Thymus (tissue), 11 donors: ENCODE measurements around the gene GRAMD4. TPM values are rescaled to one million over a fixed set of nuclear protein-coding genes. Genes with fewer than 3 reads are reported as not detected.
A peak's percentile ranks its signal among the peaks of the same experiment; 100 is the strongest.

ENCODE experiments used
- DNase-seq, 9 donors: peaks; one replicate each; pipeline ENCODE4 v3.0.0-alpha.2; 2013; ENCODE audit warnings: low spot score in 9 of 9, low read depth in 6 of 9, missing footprints in 1 of 9
- H3K27ac ChIP-seq, 2 donors: one replicate each; pipeline ENCODE4 v1.5.1; 2013; ENCODE audit warnings: control low read depth in 1 of 2, low read depth in 1 of 2, low read length in 1 of 2, mild to moderate bottlenecking in 1 of 2, moderate library complexity in 1 of 2
- H3K27me3 ChIP-seq, 2 donors: one replicate each; pipeline ENCODE4 v1.5.1; 2013; ENCODE audit warnings: low read length in 1 of 2; ENCODE audit not compliant: control insufficient read depth in 2 of 2, insufficient read depth in 1 of 2
- H3K36me3 ChIP-seq, 2 donors: one replicate each; pipeline ENCODE4 v1.5.1; 2013; ENCODE audit warnings: low read length in 1 of 2, mild to moderate bottlenecking in 1 of 2, moderate library complexity in 1 of 2; ENCODE audit not compliant: control insufficient read depth in 2 of 2, insufficient read depth in 2 of 2
- H3K4me1 ChIP-seq, 2 donors: one replicate each; pipeline ENCODE4 v1.5.1; 2013; ENCODE audit warnings: low read length in 2 of 2; ENCODE audit not compliant: control insufficient read depth in 2 of 2, insufficient read depth in 2 of 2
- H3K4me3 ChIP-seq, 2 donors: one replicate each; pipeline ENCODE4 v1.5.1; 2013; ENCODE audit warnings: low read length in 2 of 2, control low read depth in 1 of 2, mild to moderate bottlenecking in 1 of 2
- H3K9me3 ChIP-seq, 2 donors: one replicate each; pipeline ENCODE4 v1.5.1; 2013; ENCODE audit warnings: low read length in 1 of 2, mild to moderate bottlenecking in 1 of 2; ENCODE audit not compliant: control insufficient read depth in 2 of 2, insufficient read depth in 1 of 2
- WGBS: extraction: QIAGEN DNeasy Blood & Tissue Kit; methylation state at CpG from one replicate; pipeline ENCODE4 v1.1.7; 2013; 5-methylcytosine and 5-hydroxymethylcytosine counted together
- polyA plus RNA-seq: library from polyadenylated mRNA; stranded (reverse); fragments of 200-250 nt; gene quantifications from one replicate; pipeline ENCODE4 v1.2.3, GENCODE V29; 2013
- total RNA-seq: library from RNA; stranded (reverse); fragments of 120-200 nt; gene quantifications from one replicate; pipeline ENCODE4 v1.2.4, GENCODE V29; 2013
- donor health status: healthy.

The GRAMD4 gene
- total and polyA plus RNA-seq, 2 donors = 34.4 to 37.3 TPM

GRCh38 chr22:46703996-46704370 is 83.8 kb downstream of the GRAMD4 start:
- Histone ChIP-seq H3K27me3 (no peaks in the 10 kb centered on the region), H3K27ac (peak overlapping the region in 1 of 2 donors; percentile 15), H3K9me3 (no peaks in the 10 kb centered on the region), H3K4me1 (no peaks in the 10 kb centered on the region), H3K4me3 (no peak overlapping the region), H3K36me3 (peaks cover 84 to 93% of the 10 kb centered on the region in 2 donors)
- no peak for DNase-seq
- WGBS = 99% methylated on average over 6 of the region's 6 CpGs

GRCh38 chr22:46706060-46706459 is 85.9 kb downstream of the GRAMD4 start:
- no peak overlapping the region for H3K4me3 ChIP-seq
- H3K4me1 ChIP-seq = no peaks in the 10 kb centered on the region
- no peak overlapping the region for H3K27ac ChIP-seq
- H3K27me3 ChIP-seq = no peaks in the 10 kb centered on the region
- no peaks in the 10 kb centered on the region for H3K9me3 ChIP-seq
- no peak for DNase-seq
- 99% methylated on average over 12 of the region's 12 CpGs for WGBS
- H3K36me3 ChIP-seq = peaks cover 83 to 86% of the 10 kb centered on the region in 2 donors

- Histone ChIP-seq H3K4me1 (no peaks in the 10 kb centered on the region), H3K36me3 (peaks cover 86 to 88% of the 10 kb centered on the region in 2 donors), H3K27me3 (no peaks in the 10 kb centered on the region), H3K9me3 (no peaks in the 10 kb centered on the region), H3K27ac (no peak overlapping the region), H3K4me3 (no peak overlapping the region)
- WGBS = 93% methylated on average over 13 of the region's 13 CpGs
- DNase-seq = no peak
Observed at GRCh38 chr22:46707305-46707704, 87.1 kb downstream of the GRAMD4 start.

- 97% methylated on average over 32 of the region's 32 CpGs for WGBS
- H3K4me3 ChIP-seq = no peak overlapping the region
- no peak overlapping the region for H3K27ac ChIP-seq
- DNase-seq = no peak
- no peaks in the 10 kb centered on the region for H3K9me3 ChIP-seq
- no peaks in the 10 kb centered on the region for H3K4me1 ChIP-seq
- peaks cover 84 to 87% of the 10 kb centered on the region in 2 donors for H3K36me3 ChIP-seq
- no peaks in the 10 kb centered on the region for H3K27me3 ChIP-seq
Observed at GRCh38 chr22:46707827-46708570, 87.8 kb downstream of the GRAMD4 start.

GRCh38 chr22:46708766-46709330 is 88.7 kb downstream of the GRAMD4 start:
- 96% methylated on average over 17 of the region's 17 CpGs for WGBS
- Histone ChIP-seq H3K27ac (no peak overlapping the region), H3K4me1 (no peaks in the 10 kb centered on the region), H3K27me3 (no peaks in the 10 kb centered on the region), H3K36me3 (peaks cover 81 to 86% of the 10 kb centered on the region in 2 donors), H3K4me3 (no peak overlapping the region), H3K9me3 (no peaks in the 10 kb centered on the region)
- DNase-seq = no peak

- Histone ChIP-seq H3K4me3 (no peak overlapping the region), H3K27me3 (no peaks in the 10 kb centered on the region), H3K36me3 (peaks cover 77 to 85% of the 10 kb centered on the region in 2 donors), H3K27ac (no peak overlapping the region), H3K9me3 (no peaks in the 10 kb centered on the region), H3K4me1 (no peaks in the 10 kb centered on the region)
- DNase-seq = no peak
- WGBS = 98% methylated on average over 11 of the region's 11 CpGs
Observed at GRCh38 chr22:46710806-46711205, 90.6 kb downstream of the GRAMD4 start.

- Histone ChIP-seq H3K9me3 (no peaks in the 10 kb centered on the region), H3K4me1 (no peaks in the 10 kb centered on the region), H3K27me3 (no peaks in the 10 kb centered on the region), H3K36me3 (peaks cover 77 to 84% of the 10 kb centered on the region in 2 donors), H3K27ac (no peak overlapping the region), H3K4me3 (no peak overlapping the region)
- no peak for DNase-seq
- 98% methylated on average over 8 of the region's 8 CpGs for WGBS
Observed at GRCh38 chr22:46712288-46712687, 92.1 kb downstream of the GRAMD4 start.

GRCh38 chr22:46714550-46714949 is 94.4 kb downstream of the GRAMD4 start:
- Histone ChIP-seq H3K27ac (no peak overlapping the region), H3K9me3 (no peaks in the 10 kb centered on the region), H3K27me3 (no peaks in the 10 kb centered on the region), H3K4me3 (no peak overlapping the region), H3K36me3 (peaks cover 77 to 82% of the 10 kb centered on the region in 2 donors), H3K4me1 (no peaks in the 10 kb centered on the region)
- WGBS = 95% methylated on average over 4 of the region's 4 CpGs
- DNase-seq = no peak

GRCh38 chr22:46719921-46720320 is 99.7 kb downstream of the GRAMD4 start:
- Histone ChIP-seq H3K4me3 (no peak overlapping the region), H3K36me3 (peaks cover 76 to 78% of the 10 kb centered on the region in 2 donors)

More at GRCh38 chr22:46719921-46720320, 99.7 kb downstream of the GRAMD4 start:
- no peaks in the 10 kb centered on the region for H3K9me3 ChIP-seq
- WGBS = 97% methylated on average over 11 of the region's 11 CpGs
- H3K27ac ChIP-seq = no peak overlapping the region
- DNase-seq = no peak
- H3K27me3 ChIP-seq = no peaks in the 10 kb centered on the region
- H3K4me1 ChIP-seq = peaks cover 0 to 8% of the 10 kb centered on the region in 2 donors
